ENCODE data around the gene GALNT9.
A peak's percentile ranks its signal among the peaks of the same experiment; 100 is the strongest.

GALNT9 gene

DNA sequence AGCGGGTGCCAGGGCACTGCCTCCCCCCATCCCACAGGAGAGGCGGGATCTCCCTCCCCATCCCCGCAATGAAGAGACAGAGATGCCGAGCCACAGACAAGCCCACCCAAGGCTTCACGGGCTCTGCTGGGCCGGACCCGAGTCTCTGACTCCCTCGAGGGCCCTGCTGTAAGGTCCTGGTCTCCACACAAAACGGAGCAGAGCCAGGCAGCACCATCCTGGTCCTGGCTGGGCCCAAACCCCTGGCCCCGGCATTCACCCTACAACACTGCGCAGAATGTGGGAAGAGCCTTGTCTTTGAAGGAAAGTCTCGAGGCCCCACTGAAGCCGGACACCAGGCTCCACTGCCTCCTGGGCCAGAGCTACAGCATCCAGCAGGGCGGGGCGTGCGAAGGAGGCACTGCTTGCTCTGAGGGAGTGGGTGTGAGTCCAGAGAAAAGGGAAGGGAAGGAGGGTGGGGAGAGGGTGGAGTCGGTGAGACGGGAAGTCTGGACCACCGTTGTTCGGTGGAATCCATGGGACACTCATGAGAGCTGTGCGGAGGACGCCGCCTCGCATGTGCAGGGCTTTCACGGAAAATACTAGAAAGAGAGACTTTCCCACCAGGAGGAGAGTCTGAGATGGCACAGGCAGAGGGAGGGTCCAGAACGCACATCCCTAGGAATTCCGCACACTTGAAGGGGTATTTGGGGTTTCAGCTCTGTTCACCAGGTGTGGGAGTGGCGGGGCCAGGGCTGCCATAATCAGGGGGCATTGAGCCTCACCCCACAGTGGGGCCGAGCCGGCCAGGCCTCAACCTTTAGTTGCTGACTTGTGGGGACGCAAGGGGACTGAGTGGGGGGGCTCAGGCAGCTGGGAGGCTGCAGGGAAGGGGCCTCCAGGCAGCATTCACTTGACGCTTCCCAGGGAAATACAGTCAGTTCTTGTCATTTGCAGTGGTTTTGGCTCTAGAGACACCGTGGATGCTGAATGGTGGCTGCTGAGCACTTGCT is 36.8 kb downstream of the GALNT9 start:
- no peak for DNase-seq

DNA sequence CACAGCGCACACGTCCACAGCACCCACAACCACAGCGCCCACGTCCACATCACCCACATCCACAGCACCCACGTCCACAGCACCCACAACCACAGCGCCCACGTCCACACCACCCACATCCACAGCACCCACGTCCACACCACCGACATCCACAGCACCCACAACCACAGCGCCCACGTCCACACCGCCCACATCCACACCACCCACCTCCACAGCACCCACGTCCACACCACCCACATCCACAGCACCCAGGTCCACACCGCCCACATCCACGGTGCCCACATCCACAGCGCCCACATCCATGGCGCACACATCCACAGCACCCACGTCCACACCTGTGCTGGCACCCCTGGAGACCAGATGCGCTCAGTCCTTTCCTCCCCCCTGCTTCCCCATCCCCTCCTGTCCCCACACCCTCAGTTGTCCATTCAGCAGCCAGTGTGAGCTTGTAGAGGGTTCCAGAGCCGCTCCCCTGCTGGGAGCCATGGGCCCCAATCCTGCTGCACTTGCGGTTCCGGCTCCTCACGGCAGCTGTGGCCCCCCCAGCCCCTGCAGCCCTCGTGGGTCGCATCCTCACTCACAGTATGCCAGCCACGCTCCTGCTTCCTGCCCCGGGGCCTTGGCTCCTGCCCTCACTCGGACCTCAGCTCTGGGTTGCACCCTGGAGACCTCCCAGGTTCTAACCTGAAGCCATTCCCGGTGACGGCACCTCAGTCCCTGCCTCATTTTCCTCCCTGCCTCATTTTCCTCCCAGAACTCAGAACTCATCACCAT is 37.8 kb downstream of the GALNT9 start:
- DNase-seq = no peak

DNA sequence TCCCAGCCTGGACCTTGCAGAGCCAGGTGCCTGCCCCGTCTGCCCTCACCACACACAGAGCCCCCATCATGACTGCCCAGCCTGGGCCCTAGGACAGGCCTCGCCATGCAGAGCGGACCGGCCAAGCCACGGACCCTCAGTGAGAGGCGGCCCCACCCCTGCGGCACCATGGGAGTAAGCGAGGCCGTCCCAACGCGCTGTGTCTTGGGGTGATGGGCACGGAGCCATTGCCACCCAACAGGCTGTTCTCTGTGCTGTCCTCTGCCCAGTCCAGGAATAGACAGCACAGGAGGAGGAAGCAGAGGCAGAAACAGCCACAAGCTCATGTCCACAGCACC is 39.2 kb downstream of the GALNT9 start:
- no peak for DNase-seq

DNA sequence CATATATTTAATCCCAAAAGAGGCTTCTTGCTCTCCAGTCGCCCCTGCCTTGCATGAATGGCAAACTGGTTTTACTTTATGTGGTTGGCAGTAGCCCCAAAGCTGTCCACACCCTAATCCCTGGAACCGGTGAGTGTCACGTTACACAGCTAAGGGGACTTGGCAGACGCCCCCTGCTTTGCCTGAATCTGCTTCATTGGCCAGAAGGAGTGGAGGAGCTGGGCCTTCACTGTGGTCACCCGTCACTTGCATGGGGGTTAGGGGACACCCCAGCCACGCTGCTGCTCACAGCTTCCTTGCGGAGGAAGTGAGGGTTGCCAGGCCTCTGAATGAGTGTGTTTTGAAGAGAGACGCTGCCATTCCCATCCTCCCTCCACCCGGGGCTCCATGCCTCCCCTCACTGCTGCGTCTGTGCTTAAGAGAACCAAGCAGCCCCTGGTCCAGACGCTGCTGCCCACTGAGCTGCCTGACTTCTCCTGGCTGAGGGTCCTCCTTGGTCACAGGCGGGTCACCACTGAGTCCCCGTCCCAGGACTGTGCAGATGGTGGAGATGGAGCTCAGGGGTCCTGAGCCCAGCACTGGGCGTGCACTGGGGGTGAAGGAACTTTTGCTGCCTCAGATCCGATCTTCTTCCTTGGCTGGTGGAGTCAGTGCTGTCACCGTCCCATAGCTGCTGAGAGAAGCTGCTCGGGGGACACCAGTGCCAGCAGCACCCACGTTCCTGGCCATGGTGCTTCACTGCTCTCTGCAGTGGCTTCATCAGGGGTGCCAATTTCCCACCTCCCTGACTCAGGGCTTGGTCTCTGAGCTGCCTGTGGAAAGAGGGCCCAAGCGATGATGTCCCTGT is 39.8 kb downstream of the GALNT9 start:
- no peak for DNase-seq

DNA sequence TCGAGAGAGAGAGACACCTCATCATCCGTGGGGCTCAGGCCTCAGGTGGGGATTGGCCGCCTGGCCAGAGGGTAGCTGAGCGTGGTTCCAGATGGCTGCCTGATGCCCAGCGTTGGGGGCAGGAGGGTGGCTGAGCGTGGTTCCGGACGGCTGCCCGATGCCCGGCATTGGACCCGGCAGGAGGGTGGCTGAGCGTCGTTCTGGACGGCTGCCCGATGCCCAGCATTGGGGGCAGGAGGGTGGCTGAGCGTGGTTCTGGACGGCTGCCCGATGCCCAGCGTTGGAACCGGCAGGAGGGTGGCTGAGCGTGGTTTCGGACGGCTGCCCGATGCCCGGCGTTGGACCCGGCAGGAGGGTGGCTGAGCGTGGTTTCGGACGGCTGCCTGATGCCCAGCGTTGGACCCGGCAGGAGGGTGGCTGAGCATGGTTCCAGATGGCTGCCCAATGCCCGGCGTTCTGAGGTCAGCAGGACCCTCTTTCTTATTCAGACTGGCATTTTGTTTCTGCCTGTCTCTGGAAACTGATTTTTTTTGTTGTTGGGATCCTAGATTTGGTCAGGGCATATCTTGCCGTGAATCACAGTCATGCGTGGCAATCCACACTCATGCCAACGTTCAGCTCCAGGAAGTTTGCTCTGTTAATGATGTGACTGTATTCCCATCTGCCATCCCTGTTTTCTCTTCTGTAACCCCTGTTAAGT is 40.7 kb downstream of the GALNT9 start:
- DNase-seq = no peak

DNA sequence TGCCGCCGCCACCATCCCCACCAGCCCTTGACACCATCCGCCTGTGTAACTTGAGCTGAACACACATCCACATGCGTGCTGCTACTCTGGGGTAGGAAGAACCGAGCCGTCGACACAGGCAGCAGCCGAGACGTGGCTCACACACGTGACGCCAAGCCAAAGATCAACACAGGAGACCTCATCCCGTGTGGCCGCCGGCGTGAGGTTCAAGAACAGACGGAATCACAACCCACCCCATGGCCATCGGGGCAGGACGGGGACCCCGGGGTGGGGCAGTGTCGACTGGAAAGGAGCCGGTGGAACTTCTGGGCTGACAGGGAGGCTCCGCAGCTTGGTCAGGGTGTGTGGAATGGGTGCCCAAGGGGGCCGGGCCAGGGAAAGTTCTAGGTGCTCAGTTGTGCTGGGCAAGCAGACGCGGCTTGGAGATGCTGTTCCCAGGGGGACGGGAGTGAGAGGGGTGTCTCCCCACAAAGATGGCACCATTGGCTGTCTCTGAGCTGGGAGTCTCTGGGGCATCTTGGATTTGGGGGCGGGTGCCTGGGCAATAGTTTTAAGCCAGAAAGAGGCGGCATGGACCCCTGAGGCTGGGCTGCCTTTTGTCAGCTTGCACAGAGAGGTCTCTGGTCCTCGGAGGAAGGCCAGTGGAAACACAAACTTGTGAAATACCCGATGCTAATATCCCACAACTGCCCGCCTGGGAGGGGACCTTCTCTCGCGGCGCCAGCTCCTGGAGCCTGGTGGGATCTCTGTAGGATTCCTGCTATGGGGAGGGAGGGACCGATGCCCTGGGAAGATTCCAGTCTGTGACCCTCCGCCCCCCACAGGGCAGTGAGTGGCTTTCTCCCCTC is 41.8 kb downstream of the GALNT9 start:
- DNase-seq = no peak

DNA sequence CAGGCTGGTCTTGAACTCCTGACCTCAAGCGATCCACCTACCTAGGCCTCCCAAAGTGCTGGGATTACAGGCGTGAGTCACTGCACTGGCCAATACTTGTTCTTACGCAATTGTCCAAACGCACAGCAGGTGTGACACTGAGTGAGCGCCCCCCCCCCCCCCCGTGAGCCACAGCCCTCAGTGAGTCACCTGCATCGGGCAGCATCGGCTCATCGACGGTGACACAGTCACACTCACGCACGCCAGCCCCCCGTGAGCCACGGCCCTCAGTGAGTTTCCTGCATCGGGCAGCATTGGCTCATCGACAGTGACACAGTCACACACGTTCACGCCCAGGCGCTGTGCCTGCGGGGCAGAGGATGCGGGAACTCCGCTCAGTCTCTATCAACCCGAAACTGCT is 42.5 kb downstream of the GALNT9 start:
- DNase-seq = no peak

DNA sequence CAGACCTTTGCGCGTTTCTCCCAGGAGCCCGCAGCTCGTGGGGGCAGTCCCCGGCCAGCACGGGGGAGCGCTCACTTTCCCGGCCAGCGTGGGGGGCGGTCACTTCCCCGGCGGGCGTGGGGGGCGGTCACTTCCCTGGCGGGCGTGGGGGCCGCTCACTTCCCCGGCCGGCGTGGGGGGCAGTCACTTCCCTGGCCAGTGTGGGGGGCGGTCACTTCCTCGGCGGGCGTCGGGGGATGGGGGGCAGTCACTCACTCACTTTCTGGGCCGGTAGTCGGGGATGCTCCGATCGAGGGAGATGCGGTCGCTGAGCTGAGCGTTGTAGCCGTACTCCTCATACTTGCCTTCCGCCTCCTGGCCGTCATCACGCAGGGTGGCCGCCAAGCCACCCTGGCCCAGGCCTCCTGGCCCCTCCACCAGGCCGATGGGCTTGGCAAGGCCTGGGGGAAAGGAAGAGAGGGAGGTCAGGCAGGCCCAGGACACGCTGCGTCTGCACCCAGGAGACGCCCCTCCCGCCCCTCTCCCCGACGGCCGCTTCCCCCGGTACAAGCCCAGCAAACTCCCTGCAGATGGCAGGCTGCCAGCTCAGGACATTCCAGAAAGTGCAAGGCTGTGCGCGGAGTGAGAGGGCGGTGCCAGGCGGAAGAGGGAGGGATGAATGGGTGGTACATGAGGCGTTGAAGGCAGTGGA is 43.3 kb downstream of the GALNT9 start:
- DNase-seq = peak in 1 of 2 experiments; percentile 22

DNA sequence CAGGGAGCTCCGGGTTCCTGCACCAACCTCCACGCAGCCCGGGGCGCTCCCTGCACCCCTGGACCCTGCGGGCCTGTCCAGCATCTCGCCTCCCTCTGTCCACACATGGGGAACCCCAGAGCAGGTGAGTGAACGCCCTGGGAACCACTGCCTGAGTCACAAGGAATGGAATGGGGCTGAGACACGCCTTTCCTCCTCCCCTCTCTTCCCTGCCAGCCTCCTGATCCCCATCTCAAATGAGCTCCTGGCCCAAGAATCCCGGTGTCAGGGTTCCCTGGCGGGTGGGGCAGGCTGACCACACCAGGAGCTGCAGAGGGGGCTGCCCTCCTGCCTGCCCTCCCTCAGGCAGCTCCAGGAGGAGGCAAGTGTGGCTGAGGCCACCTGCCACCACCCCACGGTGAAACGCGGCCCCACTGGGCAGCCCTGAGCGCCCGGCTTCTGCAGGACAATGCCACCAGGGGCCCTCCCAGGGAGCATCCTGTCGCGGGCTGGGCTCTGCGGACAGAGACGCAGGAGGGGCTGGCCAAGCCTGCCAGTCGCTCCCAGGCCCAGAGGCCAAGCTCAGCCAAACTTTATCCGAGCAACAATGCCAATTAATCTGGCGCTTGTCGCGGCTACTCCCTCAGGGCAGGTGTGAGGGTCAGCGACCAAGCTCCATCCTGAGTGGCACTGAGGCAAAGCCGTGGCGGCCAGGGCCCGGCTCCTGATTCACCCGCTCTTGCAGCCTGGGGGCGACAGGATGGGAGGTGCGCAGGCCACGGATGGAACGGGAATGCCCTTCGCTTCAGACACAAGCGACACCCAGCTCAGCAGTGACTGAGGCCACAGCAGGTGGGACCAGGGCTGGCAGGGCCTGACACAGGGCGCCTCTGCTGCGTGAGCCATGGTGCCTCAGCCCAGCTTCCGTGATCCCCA is 44.3 kb downstream of the GALNT9 start:
- no peak for DNase-seq

DNA sequence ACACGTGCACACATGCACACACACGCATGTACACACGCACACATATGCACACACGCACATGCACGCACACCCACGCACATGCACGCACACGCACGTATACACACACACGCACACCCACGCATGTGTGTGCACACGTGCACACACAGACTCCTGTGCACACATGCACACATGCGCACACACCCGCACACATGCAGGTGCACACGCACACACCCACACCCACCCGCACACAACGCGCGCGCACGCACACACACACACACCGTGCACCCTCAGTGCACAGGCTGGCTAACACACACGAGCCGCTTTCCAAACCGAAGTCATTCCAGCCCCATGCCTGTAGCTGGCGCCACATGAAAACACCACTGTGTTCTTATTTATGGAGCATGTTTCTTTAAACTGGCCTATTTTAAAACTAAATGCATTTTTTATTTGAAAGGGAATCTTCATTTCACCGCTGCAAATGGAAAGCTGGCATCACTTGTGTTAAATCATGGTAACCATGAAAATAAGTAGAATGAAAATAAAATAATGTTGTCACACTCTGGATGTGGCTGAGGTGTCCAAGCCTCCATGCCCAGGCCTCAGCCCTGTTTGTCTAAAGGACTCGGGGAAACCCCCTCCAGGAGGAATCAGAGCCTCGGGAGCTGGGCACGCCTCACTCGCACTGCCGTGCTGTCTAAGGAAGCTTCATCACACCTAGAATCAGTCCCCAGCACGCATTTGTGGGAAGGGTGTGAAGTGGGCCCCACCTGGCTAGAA is 45.1 kb downstream of the GALNT9 start:
- no peak for DNase-seq

DNA sequence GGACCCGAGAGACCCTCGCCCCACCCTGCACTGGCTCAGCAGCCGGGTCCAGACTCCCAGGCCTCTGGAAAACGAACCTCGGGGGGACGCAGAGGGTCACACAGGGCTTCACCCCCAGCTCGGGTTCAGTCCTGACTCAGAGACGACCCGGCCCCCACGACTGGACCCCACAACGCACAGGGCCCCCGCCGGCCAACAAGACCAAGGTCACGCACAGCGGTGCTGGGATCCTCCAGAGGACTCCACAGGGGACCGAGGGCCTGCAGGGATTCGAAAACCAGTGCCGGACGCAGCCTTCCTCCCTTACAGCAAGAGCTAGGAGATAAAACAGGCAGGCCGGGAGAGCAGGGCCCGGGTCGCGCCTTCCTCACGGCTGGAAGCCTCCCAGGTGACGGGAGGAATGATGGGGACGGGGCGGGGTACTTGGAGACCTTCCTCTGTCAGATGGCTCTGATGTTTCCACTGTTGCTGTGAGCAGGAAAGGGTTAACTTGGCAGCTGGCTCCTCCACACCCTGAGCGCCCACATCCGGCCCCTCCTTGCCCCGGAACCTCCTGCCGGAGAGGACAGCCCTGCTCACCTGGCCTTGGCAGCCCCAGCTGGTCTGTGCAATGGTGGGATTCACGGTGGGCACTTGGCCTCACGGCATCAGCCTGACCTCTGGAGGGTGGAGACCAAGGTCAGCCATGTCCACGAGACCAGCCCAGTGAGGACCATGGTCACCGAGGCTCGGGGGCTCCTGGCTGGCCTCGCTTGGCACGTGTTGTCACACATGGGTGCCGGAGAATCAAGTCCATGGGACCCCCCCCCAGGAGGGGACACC is 46.2 kb downstream of the GALNT9 start:
- DNase-seq = no peak

DNA sequence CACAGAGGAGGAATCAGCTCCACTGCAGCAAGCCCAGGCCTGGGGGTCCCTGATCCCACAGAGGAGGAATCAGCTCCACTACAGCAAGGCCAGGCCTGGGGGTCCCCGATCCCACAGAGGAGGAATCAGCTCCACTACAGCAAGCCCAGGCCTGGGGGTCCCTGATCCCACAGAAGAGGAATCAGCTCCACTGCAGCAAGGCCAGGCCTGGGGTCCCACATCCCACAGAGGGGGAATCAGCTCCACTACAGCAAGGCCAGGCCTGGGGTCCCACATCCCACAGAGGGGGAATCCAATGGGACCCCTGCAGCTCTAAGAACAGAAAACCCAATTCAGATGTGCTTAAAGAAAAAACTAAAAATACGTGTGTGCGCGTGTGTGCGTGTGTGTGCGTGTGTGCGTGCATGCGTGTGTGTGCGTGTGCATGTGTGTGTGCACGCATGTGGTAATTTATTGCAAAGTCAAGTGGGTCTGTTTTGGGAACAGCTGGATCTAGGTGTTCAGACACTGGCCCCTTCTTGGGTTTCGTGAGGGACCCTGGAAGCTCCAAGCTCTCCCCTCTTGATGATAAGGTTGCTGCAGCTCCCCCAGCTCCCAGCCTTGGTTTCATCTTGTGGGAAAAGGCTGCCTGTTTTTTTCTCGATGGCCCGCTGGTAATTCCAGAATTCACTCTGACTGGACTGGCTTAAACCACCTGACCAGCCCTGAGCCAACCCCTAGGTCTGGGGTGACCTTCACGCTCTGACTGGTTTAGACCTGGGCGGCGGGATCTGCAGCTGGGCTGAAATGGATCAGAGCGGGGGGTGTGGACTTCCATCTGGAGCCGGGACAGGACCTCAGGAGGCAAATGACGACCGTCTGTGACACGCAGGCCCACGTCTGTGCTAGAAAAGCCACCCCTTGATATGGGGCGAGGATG is 47.1 kb downstream of the GALNT9 start:
- no peak for DNase-seq

DNA sequence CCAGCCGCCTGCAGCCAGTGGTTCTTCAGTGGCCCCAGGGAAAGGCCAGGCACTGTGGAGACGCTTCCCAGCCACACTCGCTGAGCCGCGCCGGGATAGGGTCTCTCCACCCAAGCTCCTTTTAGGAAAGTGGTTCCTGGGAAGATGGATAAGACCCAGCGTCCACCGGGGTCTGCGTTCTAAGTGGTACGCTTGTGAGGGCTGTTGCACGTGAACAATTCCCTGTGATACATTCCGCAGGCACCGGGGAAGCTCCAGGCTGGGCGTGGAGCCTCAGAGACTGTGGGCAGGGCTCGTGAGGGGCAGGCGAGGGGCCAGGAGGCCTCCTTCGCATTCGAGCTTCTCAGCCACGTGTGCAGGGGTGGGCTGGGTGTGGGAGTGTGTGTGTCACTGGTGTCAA is 48.4 kb downstream of the GALNT9 start:
- no peak for DNase-seq

DNA sequence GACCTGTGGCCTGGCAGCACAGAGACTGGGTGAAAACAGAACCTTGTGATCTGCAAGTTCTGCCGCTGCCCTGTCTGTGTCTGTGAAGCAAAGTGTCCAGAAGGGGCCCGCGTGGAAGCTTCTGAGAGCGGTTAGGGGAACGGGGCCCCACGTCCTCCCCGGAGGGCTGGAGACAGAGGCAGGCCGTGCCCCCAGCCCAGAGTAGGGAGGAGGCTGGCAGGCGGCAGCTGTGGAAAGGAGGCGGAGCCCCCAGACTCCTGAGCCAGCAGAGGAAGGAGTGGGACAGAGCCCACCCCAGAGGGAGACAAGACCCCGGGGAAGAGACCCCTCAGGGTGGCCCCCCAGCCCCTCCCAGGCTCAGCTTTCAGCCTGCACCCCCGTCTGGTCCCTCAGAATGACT is 49.0 kb downstream of the GALNT9 start:
- DNase-seq = no peak

DNA sequence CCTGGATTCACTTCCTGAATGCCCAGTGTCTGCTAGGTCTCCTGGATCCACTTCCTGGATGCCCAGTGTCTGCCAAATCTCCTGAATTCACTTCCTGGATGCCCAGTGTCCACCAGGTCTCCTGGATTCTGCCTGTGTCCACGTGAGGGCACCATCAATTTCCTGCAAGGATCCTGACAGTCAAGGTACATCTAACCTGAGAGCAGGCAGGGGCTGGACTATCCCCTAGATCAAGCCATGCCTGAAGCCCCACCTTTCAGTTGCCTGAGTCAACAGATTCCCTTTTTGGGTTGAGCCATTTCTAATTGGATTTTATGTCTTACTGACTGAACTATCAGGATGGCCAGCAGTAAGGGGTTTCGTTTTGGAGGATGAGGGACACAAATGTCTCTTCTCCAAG is 49.5 kb downstream of the GALNT9 start:
- no peak for DNase-seq

DNA sequence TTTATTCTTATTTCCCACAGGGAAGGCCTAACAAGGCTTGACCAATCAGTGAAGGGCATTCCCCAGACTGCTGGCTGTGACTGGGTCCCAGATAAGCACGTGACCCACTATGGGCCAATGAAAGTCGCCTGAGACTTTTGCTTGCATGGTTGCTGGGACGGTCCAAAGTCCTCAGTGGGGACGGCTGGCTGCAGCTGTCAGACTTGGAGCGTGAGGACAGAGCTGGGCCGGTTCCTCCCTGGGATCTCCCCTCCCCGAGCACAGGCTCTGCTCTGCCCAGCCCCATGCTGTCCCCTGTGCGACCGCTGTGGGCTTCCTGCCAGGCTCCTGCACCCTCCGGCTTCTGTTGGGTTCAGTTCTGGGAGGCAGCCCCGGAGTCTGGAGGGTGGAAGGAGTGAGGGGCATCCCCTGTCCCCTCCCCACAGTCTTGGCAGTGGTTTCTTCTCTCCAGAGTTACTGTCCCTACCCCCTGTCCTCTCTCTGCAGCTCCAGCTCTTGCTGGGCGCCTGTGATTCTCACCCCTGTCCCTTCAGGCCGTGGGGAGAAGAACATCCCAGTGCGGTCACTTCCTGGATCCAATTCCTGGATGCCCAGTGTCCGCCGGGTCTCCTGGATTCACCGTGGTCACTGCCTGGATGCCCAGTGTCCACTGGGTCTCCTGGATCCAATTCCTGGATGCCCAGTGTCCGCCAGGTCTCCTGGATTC is 50.1 kb downstream of the GALNT9 start:
- no peak for DNase-seq

All from NCI-H187 (cell line).